Liver (tissue), 10 donors: ENCODE results near the gene ROPN1L. TPM values are rescaled to one million over a fixed set of nuclear protein-coding genes. Genes with fewer than 3 reads are reported as not detected.
"Not testable (repeated sequence)": the region's sequence is repeated elsewhere in the genome, so short reads cannot be mapped to it uniquely, and the experiment has no call there.

ENCODE experiments used
- DNase-seq: peaks from one replicate; pipeline ENCODE4 v3.0.0-alpha.2; 2017; ENCODE audit warnings: low spot score
- H3K27ac ChIP-seq, 2 donors: one replicate each; pipeline ENCODE4 v1.7.0; 2013; ENCODE audit warnings: inconsistent platforms in 2 of 2, low read length in 2 of 2, control low read depth in 1 of 2, low read depth in 1 of 2, mild to moderate bottlenecking in 1 of 2
- H3K27me3 ChIP-seq, 4 donors: one replicate each; pipeline versions ENCODE4 v1.6.1 to v1.7.0; 2013; ENCODE audit warnings: low read length in 3 of 4, inconsistent platforms in 1 of 4, mild to moderate bottlenecking in 1 of 4, moderate library complexity in 1 of 4; ENCODE audit not compliant: control insufficient read depth in 4 of 4, insufficient read depth in 4 of 4
- H3K36me3 ChIP-seq, 4 donors: one replicate each; pipeline versions ENCODE4 v1.6.1 to v1.7.0; 2013; ENCODE audit warnings: low read length in 3 of 4, mild to moderate bottlenecking in 3 of 4, low read depth in 1 of 4, moderate library complexity in 1 of 4; ENCODE audit not compliant: control insufficient read depth in 4 of 4, insufficient read depth in 3 of 4
- H3K4me1 ChIP-seq, 4 donors: one replicate each; pipeline versions ENCODE4 v1.6.1 to v1.7.0; 2013; ENCODE audit warnings: low read length in 3 of 4, mild to moderate bottlenecking in 3 of 4, moderate library complexity in 1 of 4; ENCODE audit not compliant: control insufficient read depth in 4 of 4, insufficient read depth in 4 of 4
- H3K4me3 ChIP-seq, 3 donors: one replicate each; pipeline versions ENCODE4 v1.6.1 to v1.7.0; 2013; ENCODE audit warnings: low read length in 3 of 3, control low read depth in 1 of 3, low read depth in 1 of 3, mild to moderate bottlenecking in 1 of 3
- H3K9ac ChIP-seq, 2 donors: one replicate each; pipeline ENCODE4 v1.7.0; 2013; ENCODE audit warnings: low read length in 2 of 2, mild to moderate bottlenecking in 2 of 2, moderate library complexity in 2 of 2, control low read depth in 1 of 2, low read depth in 1 of 2
- H3K9me3 ChIP-seq, 4 donors: one replicate each; pipeline versions ENCODE4 v1.6.1 to v1.7.0; 2013; ENCODE audit warnings: low read length in 3 of 4; ENCODE audit not compliant: control insufficient read depth in 4 of 4
- ATF3 ChIP-seq: IDR thresholded peaks from 2 replicates; pipeline ENCODE4 v1.6.1; 2016; ENCODE audit warnings: antibody characterized with exemption
- FOXA1 ChIP-seq: IDR thresholded peaks from 2 replicates; pipeline ENCODE4 v1.6.1; 2016; ENCODE audit warnings: antibody characterized with exemption
- FOXA2 ChIP-seq: IDR thresholded peaks from 2 replicates; pipeline ENCODE4 v1.6.1; 2016; ENCODE audit warnings: antibody characterized with exemption
- GABPA ChIP-seq, 2 donors: IDR thresholded peaks in 1 of 2; conservative IDR thresholded peaks in 1 of 2; 2 replicates each; pipeline ENCODE4 v1.6.1; 2016; ENCODE audit warnings: antibody characterized with exemption in 2 of 2, mild to moderate bottlenecking in 1 of 2, moderate library complexity in 1 of 2
- HNF4G ChIP-seq: IDR thresholded peaks from 2 replicates; pipeline ENCODE4 v1.6.1; 2016; ENCODE audit warnings: antibody characterized with exemption
- JUND ChIP-seq, 2 donors: IDR thresholded peaks; 2 replicates each; pipeline ENCODE4 v1.6.1; 2016; ENCODE audit warnings: antibody characterized with exemption in 2 of 2
- MAX ChIP-seq: IDR thresholded peaks from 2 replicates; pipeline ENCODE4 v1.6.1; 2016; ENCODE audit warnings: antibody characterized with exemption
- RAD21 ChIP-seq, 2 donors: IDR thresholded peaks; 2 replicates each; pipeline ENCODE4 v1.6.1; 2016; ENCODE audit warnings: antibody characterized with exemption in 2 of 2, mild to moderate bottlenecking in 2 of 2
- RXRA ChIP-seq, 2 donors: IDR thresholded peaks; 2 replicates each; pipeline ENCODE4 v1.6.1; 2017 to 2018; ENCODE audit warnings: antibody characterized with exemption in 2 of 2, mild to moderate bottlenecking in 1 of 2
- SP1 ChIP-seq: IDR thresholded peaks from 2 replicates; pipeline ENCODE4 v1.6.1; 2018; ENCODE audit warnings: antibody characterized with exemption, mild to moderate bottlenecking
- TAF1 ChIP-seq: conservative IDR thresholded peaks from 2 replicates; pipeline ENCODE4 v1.6.1; 2016; ENCODE audit warnings: antibody characterized with exemption, mild to moderate bottlenecking
- WGBS: extraction: QIAGEN DNeasy Blood & Tissue Kit; methylation state at CpG from one replicate; pipeline ENCODE4 v1.1.7; 2013; 5-methylcytosine and 5-hydroxymethylcytosine counted together
- polyA plus RNA-seq, 2 donors: library from polyadenylated mRNA; stranded (reverse) in 1 of 2; unstranded in 1 of 2; fragments of 200-250 nt in 1 of 2; fragments of >200 nt in 1 of 2; fragmentation: Nextera tagmentation in 1 of 2; extraction: Ambion mirVana in 1 of 2; gene quantifications; one replicate each; pipeline versions ENCODE4 v1.2.1 to v1.2.3, GENCODE V29; 2013 to 2015
- small RNA-seq: library from RNA; depleted of rRNA; stranded (forward); fragments of <200 nt; gene quantifications from one replicate; pipeline ENCODE3, GENCODE V24; 2014
- total RNA-seq, 2 donors: library from RNA; depleted of rRNA; stranded (reverse); fragments of >200 nt; gene quantifications; one replicate each; pipeline ENCODE4 v1.2.3, GENCODE V29; 2014
- TF ChIP-seq, protein P1 (sequence below): fragments of 150-350 bp; IDR thresholded peaks from 2 replicates; pipeline ENCODE4 v1.5.1; 2017; ENCODE audit warnings: improper control_type of control experiment, low read depth, low read length; ENCODE audit not compliant: missing input control
- donor health status: healthy.
- donor health status: healthy.
- donor health status: healthy.
- donor health status: healthy.
- donor health status: healthy.

Gene ROPN1L
- total and polyA plus RNA-seq, 4 donors: 0.25 to 1.3 (median 0.87) TPM

GRCh38 chr5:10513501-10514442 is 72.1 kb downstream of the ROPN1L start:
- Histone ChIP-seq H3K36me3 (no peaks in the 10 kb centered on the region), H3K9me3 (no peaks in the 10 kb centered on the region), H3K4me3 (no peak overlapping the region), H3K27me3 (no peaks in the 10 kb centered on the region), H3K4me1 (no peaks in the 10 kb centered on the region), H3K27ac (no peak overlapping the region), H3K9ac (no peak overlapping the region)
- no peak for DNase-seq
- WGBS: 52% methylated on average over 10 of the region's 10 CpGs
- TF ChIP-seq FOXA2 (no peak), RAD21 (IDR thresholded peaks at IDR 0.05) (no peak), HNF4G (no peak), RXRA (IDR thresholded peaks at IDR 0.05) (no peak), FOXA1 (no peak), SP1 (no peak), TAF1 (no peak), JUND (IDR thresholded peaks at IDR 0.05) (no peak), ATF3 (no peak), GABPA (IDR thresholded peaks at IDR 0.05 in 1 of 2, conservative IDR thresholded peaks at IDR 0.05 in 1 of 2) (no peak), MAX (no peak)
- TF ChIP-seq, protein P1, sequence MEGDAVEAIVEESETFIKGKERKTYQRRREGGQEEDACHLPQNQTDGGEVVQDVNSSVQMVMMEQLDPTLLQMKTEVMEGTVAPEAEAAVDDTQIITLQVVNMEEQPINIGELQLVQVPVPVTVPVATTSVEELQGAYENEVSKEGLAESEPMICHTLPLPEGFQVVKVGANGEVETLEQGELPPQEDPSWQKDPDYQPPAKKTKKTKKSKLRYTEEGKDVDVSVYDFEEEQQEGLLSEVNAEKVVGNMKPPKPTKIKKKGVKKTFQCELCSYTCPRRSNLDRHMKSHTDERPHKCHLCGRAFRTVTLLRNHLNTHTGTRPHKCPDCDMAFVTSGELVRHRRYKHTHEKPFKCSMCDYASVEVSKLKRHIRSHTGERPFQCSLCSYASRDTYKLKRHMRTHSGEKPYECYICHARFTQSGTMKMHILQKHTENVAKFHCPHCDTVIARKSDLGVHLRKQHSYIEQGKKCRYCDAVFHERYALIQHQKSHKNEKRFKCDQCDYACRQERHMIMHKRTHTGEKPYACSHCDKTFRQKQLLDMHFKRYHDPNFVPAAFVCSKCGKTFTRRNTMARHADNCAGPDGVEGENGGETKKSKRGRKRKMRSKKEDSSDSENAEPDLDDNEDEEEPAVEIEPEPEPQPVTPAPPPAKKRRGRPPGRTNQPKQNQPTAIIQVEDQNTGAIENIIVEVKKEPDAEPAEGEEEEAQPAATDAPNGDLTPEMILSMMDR: no peak

- H3K27ac ChIP-seq, H3K9me3 ChIP-seq, H3K36me3 ChIP-seq, H3K4me3 ChIP-seq, DNase-seq, H3K4me1 ChIP-seq, H3K27me3 ChIP-seq, H3K9ac ChIP-seq: not testable (repeated sequence)
- 88% methylated on average over 8 of the region's 8 CpGs for WGBS
Observed at GRCh38 chr5:10514572-10514971, 72.9 kb downstream of the ROPN1L start.

Small RNAs within 50 kb of the gene (small RNA-seq; reads per million reads assigned to genes)
- gene MIR6131: not detected

Other genes starting within 250 kb of the ROPN1L start
- 10 to 100 TPM; 11.9 to 21.9 TPM for gene ATPSCKMT, start 192.0 kb upstream of the ROPN1L start, total RNA-seq
- gene ATPSCKMT, start 192.0 kb upstream of the ROPN1L start, polyA plus RNA-seq: 1 to 10 TPM; 8.3 to 8.5 TPM
- 100 to 1,000 TPM; 130 to 157 TPM for gene CCT5, start 191.6 kb upstream of the ROPN1L start, total RNA-seq
- gene CCT5, start 191.6 kb upstream of the ROPN1L start, polyA plus RNA-seq: 10 to 100 TPM; 68.4 to 79.6 TPM
- gene CMBL, start 134.0 kb upstream of the ROPN1L start, total RNA-seq: 10 to 100 TPM in 1 of 2 donors, 1 to 10 TPM in 1; 6.8 to 33.7 TPM
- gene CMBL, start 134.0 kb upstream of the ROPN1L start, polyA plus RNA-seq: 10 to 100 TPM; 49.8 to 56.1 TPM
- gene MARCHF6, start 88.2 kb upstream of the ROPN1L start, total RNA-seq: 10 to 100 TPM; 64.8 to 77.7 TPM
- gene MARCHF6, start 88.2 kb upstream of the ROPN1L start, polyA plus RNA-seq: 10 to 100 TPM; 20.6 to 60.1 TPM
- gene ANKRD33B, start 122.2 kb downstream of the ROPN1L start, total RNA-seq: 1 to 10 TPM in 1 of 2 donors, under 1 TPM in 1; 0.25 to 1.9 TPM
- gene ANKRD33B, start 122.2 kb downstream of the ROPN1L start, polyA plus RNA-seq: under 1 TPM in 1 of 2 donors, not detected in 1; 0.09 TPM